GM10847 (cell line): ENCODE measurements around the gene ARMS2.

Experiments
- POLR2A ChIP-seq: IDR thresholded peaks from 2 replicates; pipeline ENCODE4 v1.6.1; 2011; ENCODE audit not compliant: insufficient read length; ENCODE audit errors: extremely low read depth

ARMS2 gene

GRCh38 chr10:122462533-122463465 is 8.3 kb downstream of the ARMS2 start:
- no peak for TF ChIP-seq POLR2A

DNA sequence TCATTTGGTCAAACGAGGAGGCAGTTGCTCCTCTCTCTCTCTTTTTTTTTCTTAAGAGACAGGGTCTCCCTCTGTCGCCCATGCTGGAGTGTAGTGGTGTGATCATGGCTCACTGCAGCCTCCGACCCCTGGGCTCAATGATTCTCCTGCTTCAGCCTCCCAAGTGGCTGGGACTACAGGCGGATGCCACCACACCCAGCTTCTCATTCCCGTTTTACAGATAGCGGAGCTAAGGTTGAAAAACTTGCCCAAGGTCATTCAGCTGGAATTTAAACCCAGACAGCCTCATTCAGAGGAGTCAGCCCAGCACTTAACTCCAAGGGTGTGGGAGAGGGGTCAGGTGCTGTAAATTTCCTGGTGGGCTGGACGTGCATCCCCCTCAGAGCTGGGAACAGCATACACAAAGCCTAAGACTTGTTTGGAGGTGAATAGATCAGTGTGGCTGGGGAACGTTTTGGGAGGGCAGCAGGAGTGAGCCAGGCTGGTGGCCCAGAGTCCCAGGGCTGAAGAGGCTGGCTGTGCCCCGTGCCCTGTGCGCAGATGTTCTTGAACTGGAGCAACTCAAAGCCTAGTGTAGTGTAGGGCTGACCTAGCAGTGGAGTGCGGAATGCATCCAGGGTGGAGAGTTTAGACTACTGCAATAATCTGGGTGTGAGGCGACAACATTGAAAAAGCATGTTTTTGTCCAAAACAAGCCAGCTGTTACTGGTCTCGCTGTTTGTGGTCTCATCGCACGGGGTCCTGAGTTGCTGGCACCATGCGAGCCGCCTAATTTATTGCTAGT is 9.2 kb downstream of the ARMS2 start:
- no peak for TF ChIP-seq POLR2A

DNA sequence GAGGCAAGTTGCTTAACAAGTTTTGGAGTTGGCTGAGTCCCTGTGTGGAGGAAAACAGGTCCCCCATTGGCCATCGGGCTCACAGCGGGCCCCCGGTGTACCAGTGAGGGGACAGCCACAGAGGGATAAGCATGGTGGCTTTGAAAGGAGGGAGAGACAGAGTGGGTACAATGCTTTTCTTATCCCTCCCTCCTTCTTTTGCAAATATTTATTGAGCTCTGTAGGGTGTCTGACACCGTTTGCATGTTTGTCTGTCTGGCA is 9.7 kb downstream of the ARMS2 start:
- no peak for TF ChIP-seq POLR2A

GRCh38 chr10:122464586-122464985 is 10.1 kb downstream of the ARMS2 start:
- no peak for TF ChIP-seq POLR2A

DNA sequence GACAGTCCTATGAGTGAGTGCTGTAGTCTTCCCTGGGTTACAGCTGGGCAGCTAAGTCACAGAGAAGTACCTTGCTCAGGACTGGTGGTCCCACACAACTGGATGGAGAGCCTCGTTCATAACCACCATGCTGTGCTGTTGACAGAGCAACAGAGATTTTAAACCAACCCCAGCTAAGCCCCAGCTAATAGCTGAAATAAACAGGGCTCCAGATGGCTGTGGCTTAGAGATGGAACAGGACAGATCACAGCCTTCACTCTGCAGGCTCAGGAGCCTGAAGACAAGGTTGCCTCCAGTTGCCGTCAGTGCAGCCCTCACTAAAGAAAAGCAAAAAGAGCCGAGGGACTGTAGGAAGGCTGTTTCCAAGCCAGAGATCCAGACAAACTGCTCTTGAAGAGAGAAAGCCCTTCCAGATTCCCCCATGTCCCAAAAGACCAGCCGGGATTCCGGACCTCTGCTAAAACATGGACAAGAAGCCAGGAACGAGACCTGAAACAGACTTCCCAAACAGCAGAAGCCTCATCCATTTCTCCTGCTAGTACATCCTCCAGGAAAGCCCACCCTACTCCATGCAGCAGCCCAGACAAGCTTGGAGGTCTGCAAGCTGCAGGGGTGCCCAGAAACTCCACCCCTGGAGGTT is 11.1 kb downstream of the ARMS2 start:
- TF ChIP-seq POLR2A: no peak

DNA sequence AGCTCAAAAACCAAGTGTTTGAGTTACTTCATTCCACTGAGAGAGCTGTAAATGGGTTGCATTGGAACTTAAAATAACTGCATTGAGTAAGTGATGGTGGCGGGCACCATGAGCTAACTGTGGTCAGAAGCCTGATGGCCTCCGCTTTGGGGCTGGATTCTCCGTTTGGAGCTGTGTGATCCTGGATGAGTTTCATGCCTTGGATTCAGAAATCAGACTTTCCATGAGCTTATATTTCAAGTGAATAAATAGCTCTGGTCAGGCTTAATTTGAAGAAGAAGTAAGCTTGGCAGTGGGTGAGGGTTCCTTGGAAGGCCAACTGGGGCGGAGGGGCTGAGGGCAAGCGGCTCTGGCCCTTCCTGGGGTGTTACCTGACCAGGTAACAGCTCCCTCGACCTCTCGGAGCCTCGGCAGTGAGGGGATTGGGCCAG is 12.5 kb downstream of the ARMS2 start:
- no peak for TF ChIP-seq POLR2A

- no peak for TF ChIP-seq POLR2A
These were observed 13.2 kb downstream of the ARMS2 start for GRCh38 chr10:122467701-122468100.

DNA sequence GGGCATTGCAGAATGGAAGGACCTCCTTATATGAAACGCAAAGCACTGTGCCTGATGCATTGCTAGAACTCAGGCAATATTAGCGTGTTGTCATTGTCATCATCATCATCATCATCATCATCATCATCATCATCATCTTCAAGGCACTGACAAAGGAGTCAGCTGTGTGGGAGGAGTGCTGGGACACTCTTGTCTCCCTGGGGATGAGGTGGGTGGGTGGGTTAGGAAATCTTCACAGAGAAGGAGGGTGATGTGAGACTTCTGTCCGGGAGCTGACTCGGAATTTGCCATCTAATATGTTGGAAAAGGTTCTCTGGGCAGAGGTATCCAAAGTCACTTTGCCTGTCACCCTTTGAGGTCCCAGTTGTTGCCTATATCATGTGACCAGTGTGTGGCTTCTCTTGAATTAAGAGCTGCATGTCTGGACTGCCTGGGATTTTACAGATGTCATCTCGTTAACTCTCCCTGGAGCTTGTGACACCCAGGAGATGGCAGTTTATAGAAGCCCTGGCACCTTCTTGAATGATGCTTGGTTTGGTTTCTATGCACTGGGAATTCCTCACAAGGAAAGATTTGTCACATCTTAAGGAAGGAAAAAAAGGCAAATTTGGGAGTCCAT is 14.0 kb downstream of the ARMS2 start:
- TF ChIP-seq POLR2A: no peak

DNA sequence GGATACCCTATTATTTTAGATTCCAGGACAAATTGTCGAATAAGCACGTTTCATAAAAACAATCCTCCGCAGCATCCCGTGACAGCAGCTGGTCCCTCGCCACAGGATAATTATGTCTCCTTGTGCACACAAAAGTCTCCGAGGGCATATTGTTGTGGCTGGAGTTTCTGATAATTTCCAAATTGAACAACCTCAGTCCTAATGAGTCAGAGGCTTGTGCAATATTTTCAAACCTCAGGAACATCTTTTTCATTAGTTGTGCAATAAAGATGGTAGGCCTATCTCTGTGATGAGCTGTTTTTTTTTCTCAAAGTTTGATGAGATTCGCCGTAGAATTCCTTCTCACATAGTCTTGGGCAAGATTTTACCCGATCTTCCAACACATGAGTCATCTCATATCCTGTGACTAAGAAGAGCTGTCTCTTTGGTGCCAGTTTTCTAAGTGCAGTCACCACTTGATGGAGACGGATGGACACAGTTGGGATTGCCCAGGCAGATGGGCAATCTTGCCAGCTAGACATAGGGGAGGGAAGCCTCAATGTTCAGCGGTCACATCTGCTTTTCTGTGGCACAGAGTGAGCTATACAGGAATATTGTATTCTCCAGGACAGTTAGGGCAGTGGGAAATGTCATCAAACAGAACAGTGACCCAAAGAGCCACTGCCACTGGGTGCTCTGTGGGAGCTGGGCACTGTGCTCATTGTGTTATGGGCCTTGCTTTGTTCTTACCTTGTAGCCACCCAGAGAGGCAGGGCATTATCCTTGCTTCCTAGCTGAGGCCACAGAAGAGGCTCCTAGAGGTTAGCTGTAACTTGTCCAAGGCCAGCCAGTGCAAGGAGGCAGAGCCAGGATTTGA is 14.7 kb downstream of the ARMS2 start:
- TF ChIP-seq POLR2A: no peak

GRCh38 chr10:122469848-122470247 is 15.4 kb downstream of the ARMS2 start:
- no peak for TF ChIP-seq POLR2A

GRCh38 chr10:122471531-122472177 is 17.2 kb downstream of the ARMS2 start:
- no peak for TF ChIP-seq POLR2A

GRCh38 chr10:122473116-122473515 is 18.7 kb downstream of the ARMS2 start:
- no peak for TF ChIP-seq POLR2A

GRCh38 chr10:122474131-122474818 is 19.8 kb downstream of the ARMS2 start:
- TF ChIP-seq POLR2A: no peak

- TF ChIP-seq POLR2A: no peak
These were observed 20.6 kb downstream of the ARMS2 start for GRCh38 chr10:122475100-122475499.
